GM12874 (cell line): ENCODE results near the gene ARHGEF11.

ENCODE experiments used
- TF ChIP-seq, protein P1 (sequence below): IDR thresholded peaks from 2 replicates; pipeline ENCODE4 v1.5.1; 2011; ENCODE audit warnings: low read depth, mild to moderate bottlenecking, control low read depth, low read length, moderate library complexity; ENCODE audit not compliant: insufficient read depth

The ARHGEF11 gene

GRCh38 chr1:156887734-156888133 lies 157.8 kb downstream of the ARHGEF11 start:
- TF ChIP-seq, protein P1, sequence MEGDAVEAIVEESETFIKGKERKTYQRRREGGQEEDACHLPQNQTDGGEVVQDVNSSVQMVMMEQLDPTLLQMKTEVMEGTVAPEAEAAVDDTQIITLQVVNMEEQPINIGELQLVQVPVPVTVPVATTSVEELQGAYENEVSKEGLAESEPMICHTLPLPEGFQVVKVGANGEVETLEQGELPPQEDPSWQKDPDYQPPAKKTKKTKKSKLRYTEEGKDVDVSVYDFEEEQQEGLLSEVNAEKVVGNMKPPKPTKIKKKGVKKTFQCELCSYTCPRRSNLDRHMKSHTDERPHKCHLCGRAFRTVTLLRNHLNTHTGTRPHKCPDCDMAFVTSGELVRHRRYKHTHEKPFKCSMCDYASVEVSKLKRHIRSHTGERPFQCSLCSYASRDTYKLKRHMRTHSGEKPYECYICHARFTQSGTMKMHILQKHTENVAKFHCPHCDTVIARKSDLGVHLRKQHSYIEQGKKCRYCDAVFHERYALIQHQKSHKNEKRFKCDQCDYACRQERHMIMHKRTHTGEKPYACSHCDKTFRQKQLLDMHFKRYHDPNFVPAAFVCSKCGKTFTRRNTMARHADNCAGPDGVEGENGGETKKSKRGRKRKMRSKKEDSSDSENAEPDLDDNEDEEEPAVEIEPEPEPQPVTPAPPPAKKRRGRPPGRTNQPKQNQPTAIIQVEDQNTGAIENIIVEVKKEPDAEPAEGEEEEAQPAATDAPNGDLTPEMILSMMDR, result no peak

- TF ChIP-seq, protein P1, result no peak
These were observed 158.2 kb downstream of the ARHGEF11 start for GRCh38 chr1:156887317-156887716.

DNA sequence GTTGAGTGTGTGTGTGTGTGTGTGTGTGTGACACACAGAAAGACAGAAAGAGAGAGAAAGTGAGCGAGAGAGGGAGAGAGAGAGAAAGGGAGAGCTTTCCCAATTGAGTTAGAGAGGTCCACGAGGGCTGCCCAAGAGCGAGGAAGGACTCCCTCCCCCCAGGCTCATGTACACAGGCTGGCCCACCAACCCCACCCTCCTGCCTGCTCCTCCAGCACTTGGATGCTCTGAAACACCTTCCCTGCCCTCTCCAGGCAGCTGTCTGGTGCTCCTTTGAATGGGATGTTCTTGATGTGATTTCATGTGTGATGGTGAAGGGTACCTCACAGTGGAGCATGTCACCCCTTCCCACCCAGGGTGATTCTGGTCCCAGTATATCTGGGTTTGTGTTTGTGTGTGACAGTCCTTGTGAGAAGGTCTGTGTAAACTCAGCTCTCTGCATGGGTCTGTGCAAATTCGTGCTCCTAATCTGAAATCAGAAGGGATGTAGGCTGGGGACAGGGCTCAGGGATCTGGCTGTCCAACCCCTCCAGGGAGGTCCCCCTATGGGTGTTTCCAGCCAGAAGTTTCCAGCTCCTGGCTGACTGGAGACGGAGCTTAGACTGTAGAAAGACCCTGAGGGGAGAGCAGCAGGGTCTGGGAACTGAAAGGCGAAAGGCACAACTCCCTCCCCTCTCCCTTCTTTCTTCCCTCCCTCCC lies 158.8 kb downstream of the ARHGEF11 start:
- TF ChIP-seq, protein P1, result no peak

GRCh38 chr1:156885880-156886355 lies 159.6 kb downstream of the ARHGEF11 start:
- TF ChIP-seq, protein P1, result no peak

DNA sequence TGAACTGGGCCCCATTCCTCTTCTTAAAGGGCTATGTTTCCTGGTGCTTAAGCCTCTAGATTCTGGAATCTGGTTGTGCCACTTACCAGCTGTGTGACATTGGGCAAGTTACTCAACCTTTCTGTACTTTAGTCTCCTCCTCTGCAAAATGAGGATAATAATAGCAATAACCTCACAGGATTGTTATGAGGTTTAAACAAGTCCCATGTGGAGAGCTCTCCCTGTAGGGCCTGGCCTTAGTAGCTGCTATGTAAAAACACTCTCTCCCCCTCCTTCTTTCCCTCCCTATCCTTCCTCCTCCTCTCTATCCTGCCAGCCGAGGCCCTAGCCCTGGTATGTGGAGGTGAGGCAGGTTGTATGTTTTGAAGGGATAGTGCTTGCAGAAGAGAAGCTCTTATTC lies 160.2 kb downstream of the ARHGEF11 start:
- TF ChIP-seq, protein P1, result no peak
